ENCODE measurements around the gene THSD1.
"Not testable (repeated sequence)": the region's sequence is repeated elsewhere in the genome, so short reads cannot be mapped to it uniquely, and the experiment has no call there.

Gene THSD1

GRCh38 chr13:52345631-52346251 is 60.2 kb downstream of the THSD1 start:
- no peak overlapping the region for H3K4me3 ChIP-seq (ENCODE audit: control insufficient read depth, low read depth, low read length)
- no peak for TF ChIP-seq CTCF (IDR thresholded peaks at IDR 0.05; ENCODE audit: control insufficient read depth, insufficient read depth, low read depth, low read length, missing control alignments)
- DNase-seq (ENCODE audit: low read depth): no peak

DNA sequence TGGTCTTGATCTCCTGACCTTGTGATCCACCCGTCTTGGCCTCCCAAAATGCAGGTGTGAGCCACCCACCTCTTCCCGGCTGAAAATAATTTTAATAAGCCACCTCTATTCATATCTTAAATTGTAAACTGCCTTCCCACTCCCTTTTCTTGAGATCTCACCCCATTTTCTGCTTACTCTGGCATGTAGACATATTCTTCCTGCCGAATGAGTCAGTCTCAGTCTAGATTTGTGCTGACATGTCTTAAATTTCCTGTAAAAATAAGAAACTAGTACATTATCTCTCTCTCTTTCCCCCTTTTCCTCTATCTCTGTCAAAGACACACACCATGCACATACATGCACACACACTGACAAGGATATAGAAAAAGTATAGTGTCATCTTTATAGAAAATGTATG is 60.9 kb downstream of the THSD1 start:
- no peak for DNase-seq (ENCODE audit: low read depth)
- no peak for TF ChIP-seq CTCF (IDR thresholded peaks at IDR 0.05; ENCODE audit: control insufficient read depth, insufficient read depth, low read depth, low read length, missing control alignments)
- no peak overlapping the region for H3K4me3 ChIP-seq (ENCODE audit: control insufficient read depth, low read depth, low read length)

DNA sequence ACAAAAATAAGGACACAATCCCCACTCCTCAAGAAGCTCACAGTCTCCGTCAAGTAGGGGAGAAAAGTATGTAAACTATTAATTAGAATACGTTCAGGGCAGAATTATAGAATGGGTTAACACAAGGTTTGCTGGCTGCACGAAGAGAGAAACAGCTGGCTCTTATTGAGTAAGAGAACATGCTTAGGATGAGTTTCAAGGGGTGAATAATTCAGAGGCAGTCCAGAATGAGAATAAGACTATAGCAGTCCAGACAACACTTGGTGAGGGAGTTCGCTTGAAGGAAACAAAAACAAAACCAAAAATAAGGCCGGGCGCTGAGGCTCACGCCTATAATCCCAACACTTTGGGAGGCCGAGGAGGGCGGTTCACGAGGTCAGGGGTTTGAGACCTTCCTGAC is 61.9 kb downstream of the THSD1 start:
- DNase-seq (ENCODE audit: low read depth): peak; percentile 31
- no peak for TF ChIP-seq CTCF (IDR thresholded peaks at IDR 0.05; ENCODE audit: control insufficient read depth, insufficient read depth, low read depth, low read length, missing control alignments)
- no peak overlapping the region for H3K4me3 ChIP-seq (ENCODE audit: control insufficient read depth, low read depth, low read length)

- DNase-seq (ENCODE audit: low read depth); H3K4me3 ChIP-seq (ENCODE audit: control insufficient read depth, low read depth, low read length): not testable (repeated sequence)
Observed at GRCh38 chr13:52342203-52342602, 63.8 kb downstream of the THSD1 start.

DNA sequence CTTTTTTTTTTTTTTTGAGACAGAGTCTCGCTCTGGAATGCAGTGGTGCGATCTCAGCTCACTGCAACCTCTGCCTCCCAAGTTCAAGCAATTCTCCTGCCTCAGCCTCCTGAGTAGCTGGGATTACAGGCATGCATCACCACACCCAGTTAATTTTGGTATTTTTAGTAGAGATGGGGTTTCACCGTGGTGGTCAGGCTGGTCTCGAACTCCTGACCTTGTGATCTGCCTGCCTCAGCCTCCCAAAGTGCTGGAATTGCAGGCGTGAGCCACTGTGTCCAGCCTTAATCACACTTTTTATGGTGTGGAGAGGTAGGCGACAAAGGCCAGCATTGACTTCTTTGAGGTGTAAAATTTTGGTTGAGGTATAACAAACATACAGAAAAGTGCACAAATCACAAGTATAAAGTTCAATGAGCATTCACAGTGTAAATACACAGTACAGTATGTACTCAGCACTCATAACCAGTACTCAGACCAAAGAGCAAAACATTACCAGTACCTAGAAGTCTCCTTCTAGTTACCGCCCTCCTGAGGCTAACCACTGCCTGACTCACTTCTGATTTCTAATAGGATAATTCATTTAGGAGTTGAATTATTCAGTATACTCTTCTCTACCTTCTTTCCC is 68.0 kb downstream of the THSD1 start:
- not testable (repeated sequence) for DNase-seq (ENCODE audit: low read depth); H3K4me3 ChIP-seq (ENCODE audit: control insufficient read depth, low read depth, low read length)

GRCh38 chr13:52334107-52334506 is 71.9 kb downstream of the THSD1 start:
- DNase-seq (ENCODE audit: low read depth); H3K4me3 ChIP-seq (ENCODE audit: control insufficient read depth, low read depth, low read length): not testable (repeated sequence)

GRCh38 chr13:52331844-52332243 is 74.1 kb downstream of the THSD1 start:
- not testable (repeated sequence) for DNase-seq (ENCODE audit: low read depth); H3K4me3 ChIP-seq (ENCODE audit: control insufficient read depth, low read depth, low read length)
